CD4-positive, alpha-beta T cell treated with Interleukin-15 for 1 hour (primary cell): Measurements from ENCODE around the gene SQSTM1.

Experiments used
- DNase-seq: peaks from one replicate; pipeline ENCODE4 v3.0.0-alpha.2; 2020

SQSTM1 gene

DNA sequence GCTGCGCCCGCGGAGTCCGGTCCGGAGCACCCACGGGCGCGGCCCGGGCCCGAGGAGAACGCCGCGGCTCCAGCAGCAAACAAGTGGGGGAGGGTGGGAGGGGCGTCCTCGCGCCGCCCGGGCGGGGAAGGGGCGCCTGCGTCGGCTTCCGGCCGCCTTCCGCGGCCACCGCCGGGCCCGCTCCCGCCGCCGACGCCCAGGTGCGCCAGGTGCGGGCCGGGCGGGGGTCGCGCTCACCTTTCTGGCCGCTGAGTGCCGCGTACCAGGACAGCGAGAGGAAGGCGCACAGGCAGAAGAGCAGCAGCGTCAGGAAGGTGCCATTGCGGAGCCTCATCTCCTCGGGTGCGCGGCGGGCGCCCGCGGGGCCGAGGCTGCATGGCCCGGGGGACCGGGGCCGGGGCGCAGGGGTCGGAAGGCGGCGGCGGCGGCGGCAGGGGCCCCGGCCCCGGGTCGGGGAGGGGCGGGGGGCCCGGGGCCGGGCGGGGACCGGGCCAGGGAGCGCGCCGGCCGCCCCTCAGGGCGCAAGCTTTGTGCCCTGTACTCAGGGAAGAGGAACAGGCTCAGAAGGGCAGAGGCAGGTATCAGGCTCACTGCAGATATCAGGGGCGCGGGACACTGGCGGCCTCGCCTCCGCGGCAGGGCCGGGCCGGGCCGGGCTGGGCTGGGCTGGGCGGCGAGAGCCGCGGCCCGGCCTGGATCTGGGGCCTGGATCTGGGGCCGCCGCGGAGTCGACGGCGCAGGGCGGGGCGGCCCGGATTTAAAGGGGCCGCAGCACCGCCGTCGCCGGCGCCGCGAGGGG, 14.3 kb upstream of the SQSTM1 start, which contains the start of gene MGAT4B:
MGAT4B (minus strand) TSS at position 617 of the 799 bp plus-strand sequence; CDS start at position 334, 283 bp downstream.
- peak; percentile 72 for DNase-seq

DNA sequence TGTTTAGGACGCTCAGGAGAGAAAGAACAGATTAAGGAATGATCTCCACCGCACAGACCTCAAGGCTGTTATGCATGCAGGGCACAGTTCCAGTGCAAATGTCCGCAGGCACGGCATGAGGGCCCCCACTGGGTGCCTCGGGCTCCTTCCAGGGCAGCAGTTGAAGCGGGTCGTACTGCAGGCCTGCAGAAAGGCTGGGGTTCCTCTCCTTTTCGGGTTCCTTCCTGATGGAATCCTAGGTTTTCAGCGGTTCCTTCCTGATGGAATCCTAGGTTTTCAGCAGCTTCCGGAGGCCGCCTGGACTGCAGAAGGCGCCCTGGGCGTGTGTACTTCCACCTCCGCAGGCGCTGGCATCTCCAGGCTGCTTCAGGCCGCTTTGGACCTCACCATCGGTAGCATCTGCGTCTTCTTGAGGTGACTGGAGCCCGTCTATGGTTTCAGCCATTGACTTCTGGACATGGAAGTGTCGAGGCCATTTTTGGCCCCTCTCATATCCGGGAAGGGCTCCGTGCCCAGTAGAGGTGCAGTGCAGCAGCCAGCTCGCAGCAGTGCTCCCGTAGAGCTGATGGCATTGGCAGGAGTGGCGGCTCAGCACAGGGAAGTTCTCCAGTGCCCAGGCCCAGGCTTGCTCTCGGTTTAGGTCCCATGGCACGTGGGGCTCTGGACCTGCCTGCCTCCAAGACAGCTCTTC, 8.4 kb upstream of the SQSTM1 start:
- DNase-seq: peak; percentile 4

DNA sequence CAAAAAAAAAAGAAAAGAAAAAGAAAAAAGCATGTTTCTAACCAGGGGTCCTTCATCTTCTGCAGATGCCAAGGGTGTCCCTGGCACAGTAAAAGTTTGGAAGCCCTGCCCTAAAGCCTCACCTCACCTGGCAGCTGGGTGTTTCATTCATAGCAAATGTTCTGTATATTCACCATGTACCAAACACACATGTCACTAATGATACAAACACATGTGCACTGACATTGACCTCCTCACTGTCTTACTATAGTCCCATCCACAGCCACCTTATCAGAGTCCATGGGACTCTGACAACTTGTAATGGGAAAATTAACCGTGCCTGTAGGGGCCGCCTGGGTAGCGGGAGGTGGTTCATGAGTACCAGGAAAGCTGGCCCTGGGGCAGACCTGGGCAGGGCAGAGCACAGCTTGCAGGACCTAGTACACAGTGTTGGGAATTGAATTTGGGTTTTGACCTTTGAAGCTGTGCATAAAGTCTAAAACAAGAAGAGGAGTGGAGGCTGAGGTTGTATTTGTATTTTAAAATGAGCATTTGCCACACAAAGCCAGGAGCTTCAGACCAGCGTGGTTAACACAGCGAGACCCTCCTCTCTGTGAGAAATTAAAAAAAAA, 7.6 kb upstream of the SQSTM1 start:
- no peak for DNase-seq

DNA sequence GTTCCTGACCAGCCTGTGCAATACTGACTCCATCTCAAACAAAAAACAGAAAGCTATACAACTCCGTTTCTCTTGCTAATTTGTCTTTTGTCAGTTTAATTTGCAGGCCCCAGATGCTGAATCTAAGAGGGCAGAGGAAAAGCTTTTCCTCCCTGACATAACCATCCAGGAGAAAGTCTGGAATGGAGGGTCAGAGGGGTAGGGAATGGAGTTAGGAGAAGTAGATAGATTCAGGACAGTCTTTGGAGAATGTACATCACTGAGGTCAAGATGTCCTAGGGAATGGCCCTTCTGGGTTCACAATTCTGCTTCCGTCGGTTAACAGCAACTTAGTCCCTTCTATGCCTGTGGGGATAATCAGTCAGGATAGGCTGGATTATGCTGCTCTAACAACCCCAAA, 6.6 kb upstream of the SQSTM1 start:
- DNase-seq: no peak

DNA sequence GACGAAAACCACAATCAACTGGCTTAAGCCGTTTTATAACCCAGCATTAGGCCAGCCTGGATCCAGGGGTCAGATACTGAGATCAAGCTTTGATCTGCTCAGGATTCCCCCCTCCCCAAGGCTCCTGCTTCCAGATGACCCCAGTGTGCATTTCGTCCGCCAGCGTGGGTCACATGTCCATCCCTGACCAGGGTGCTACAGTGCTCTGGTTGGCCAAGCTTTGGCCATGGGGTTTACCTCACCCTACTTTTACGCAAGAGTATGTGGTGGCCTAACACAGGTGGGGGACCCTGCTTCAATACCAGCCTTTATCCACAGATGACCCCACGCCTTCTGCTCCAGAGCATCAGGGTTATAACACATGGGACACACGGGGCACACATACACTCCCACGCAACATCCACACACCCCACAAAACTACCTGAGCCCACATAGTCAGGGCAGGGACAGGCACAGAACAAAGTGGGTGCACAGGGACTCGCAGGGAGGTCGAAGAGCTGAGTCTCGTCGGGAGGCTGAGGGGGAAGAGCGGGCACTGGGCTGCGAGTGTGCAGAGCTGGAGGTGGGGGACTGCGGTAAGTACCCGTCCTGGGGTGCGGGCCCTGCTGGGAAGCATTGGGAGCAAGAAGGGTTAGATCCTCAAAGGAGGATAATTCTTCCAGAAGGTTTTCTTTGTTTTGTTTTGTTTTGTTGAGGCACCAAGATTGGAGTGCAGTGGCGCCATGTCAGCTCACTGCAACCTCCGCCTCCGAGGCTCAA, 5.0 kb upstream of the SQSTM1 start:
- DNase-seq: no peak

DNA sequence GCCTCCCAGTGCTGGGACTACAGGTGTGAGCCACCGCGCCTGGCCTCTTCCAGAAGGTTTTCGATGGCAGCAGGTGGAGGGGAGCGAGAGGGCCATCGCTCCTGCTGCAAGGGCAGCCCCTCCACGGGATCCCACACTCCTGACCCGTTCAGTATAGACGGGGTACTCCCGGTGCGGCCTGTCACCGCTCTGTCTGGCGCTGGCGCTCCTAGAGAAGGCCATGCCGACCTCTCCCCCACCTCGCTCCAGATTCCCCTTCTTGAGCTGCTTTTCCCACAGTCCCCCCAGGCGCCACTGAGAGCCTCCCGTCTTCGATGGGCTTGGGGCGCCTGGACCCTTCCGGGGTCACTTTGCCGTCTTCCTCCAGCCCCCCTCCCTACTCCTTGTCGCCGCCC, 4.3 kb upstream of the SQSTM1 start:
- DNase-seq: no peak

DNA sequence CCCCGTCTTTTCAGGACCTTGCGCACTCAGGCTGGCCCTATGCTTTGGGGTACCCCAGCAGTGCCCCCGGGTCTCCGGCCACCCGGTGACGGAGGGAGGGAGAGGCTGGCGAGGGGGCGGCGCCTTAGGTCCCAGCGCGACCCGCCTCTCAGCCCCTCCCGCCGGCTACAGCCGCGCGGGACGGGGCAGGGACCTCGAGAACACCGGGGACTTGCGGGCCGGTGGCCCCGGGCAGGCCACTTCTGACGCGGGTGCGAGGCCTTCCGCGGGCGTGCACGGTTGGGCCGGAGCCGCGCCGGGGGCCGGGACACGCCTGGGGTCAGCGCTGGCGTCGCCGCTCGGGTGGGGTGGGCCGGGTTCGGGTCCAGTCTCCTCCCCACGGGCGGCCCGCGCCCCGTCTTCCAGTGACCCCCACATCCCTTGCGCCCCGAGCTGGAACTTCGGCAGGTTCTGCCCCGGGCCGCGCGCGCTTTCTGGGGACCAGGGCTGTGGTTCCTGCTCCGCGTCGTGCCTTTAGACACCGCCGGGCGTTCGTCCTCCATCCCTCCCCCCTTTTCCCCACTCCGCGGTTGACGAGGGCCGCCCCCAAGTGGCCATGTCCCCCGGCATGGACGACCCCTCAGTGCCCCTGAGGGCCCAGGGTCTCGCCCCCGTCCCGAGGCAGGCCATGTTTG, 3.8 kb upstream of the SQSTM1 start:
- no peak for DNase-seq

DNA sequence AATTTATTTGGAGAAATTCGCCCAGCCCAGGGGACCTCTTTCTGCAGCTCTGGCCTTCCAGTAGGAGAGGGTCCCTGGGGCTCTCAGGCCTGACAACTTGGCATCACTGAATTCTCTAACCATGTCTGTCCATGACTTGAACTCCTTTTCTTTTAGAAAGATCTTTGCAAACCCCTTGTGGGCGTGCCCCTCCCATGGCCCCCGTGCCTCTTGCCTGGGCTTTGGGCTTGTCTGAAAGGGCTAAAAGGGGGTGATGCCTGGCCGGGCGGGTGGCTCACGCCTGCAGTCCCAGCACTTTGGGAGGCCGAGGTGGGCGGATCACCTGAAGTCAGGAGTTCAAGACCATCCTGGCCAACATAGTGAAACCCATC, 3.2 kb upstream of the SQSTM1 start:
- no peak for DNase-seq

DNA sequence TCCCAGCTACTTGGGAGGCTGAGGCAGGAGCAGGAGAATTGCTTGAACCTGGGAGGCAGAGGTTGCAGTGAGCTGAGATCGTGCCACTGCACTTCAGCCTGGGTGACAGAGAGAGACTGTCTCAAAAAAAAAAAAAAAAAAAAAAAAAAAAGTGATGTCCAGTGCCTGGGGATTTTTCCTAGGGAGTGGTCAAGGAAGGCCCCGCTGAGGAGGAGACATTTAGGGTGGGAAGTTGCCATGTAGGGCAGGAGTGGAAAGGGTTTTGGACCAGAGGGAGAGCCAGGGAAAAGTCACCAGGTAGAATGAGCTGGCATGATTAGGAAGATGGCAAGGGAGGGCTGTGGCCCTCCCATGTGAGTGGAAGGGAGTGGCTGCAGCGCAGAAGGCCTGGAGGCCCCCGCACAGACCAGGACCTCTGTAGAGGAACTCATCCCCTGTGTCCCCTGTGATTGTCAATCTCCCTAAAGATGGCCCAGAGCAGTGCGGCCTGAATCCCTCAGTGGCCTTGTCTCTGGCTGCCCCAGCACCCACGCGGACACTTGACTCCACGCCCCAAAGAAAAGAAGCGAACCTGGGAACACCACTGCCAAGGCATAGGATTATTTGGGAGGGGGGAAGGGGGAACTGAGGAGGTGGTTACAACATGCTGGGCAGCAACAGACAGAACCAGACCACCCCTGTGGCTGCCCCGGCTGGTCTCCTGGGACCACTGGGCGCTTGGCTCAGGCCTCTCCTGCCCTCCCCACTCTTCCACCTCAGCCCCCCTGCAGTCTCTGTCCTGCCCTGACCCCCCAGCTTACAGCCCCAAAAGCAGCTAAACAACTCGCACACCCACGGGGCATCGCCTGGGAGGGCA, 2.6 kb upstream of the SQSTM1 start:
- no peak for DNase-seq

DNA sequence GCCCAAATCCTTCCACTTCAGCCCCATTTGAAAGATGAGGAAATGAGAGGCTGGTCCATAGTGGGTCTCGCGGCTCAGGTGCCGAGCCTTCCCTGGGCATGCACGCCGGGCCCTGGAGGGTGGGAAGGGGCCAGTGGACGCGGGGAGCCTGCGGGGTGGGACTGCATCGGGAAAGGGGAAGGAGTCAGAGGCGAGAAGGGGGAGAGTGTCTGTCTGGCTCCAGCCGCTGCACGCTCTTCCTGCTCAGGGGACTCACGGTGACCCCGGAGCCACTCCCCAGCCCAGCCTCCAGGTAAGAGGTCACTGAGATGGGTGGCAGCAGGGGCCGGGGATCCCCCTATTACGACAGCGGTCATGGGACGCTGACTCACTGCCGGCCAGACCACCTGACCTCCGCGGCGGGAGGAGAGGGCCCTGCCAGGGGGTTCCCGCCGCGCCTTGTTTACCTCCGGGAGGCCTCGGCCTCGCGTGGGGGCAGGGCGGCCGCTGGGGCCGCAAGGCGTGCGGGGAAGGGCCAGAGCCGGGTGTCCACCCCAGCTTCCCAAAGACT, 1.9 kb upstream of the SQSTM1 start:
- peak; percentile 96 for DNase-seq

DNA sequence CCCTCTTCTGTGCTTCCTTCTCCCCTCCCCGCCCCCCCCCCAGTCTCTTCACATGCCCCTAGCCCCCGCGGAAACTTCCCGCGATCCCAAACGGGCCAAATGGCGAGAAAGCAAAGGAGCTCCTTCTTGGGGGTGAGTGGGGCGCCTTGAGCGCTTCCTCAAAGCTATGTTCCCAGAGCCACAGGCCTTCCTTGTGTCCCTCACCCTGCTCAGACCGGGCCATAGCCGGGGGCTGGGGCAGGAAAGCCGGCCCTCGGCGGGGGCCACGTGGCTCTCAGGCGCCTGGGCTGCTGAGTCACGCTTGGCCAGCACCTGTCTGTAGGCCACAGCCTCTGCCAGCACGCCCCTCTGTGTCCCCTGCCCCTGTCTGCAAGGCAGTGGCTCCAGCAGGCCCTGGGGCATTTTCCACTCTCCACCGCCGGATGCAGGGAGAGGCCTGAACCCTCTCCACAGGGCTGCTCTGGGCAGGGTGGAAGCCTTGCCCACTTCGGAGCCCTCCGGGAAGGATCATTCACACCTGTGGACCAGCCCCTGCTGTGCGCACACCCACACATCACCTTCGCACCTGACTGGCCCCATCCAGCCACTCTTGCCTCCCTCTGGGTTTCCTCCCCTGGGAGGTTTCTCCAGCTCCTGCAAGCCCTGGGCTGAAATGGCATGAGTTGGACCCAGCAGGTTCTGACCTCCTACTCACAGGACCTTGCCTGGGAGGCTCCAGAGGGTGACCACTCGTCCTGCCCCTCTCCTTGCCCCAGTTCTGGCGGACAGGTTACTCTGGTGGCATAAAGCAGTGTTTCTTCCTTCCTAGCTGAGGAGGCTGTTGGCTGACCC, 1.2 kb upstream of the SQSTM1 start:
- DNase-seq: peak; percentile 60

DNA sequence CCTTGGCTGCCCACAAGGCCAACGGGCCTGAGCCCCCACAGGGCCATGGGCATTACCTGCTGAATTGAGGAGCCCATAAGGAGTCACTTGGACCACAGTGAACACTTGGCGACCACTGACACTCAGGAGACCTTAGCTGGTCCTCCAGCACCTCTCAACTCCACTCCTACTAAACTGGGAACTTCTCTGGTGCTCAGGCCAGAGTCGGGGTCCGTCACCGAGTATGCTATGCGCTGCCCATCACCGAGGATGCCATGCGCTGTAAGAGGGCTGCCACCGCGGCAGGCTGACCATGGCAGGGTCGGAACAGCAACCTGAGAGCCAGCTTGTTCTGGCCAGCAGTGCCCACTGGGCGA, 600 bp upstream of the SQSTM1 start:
- DNase-seq: no peak

DNA sequence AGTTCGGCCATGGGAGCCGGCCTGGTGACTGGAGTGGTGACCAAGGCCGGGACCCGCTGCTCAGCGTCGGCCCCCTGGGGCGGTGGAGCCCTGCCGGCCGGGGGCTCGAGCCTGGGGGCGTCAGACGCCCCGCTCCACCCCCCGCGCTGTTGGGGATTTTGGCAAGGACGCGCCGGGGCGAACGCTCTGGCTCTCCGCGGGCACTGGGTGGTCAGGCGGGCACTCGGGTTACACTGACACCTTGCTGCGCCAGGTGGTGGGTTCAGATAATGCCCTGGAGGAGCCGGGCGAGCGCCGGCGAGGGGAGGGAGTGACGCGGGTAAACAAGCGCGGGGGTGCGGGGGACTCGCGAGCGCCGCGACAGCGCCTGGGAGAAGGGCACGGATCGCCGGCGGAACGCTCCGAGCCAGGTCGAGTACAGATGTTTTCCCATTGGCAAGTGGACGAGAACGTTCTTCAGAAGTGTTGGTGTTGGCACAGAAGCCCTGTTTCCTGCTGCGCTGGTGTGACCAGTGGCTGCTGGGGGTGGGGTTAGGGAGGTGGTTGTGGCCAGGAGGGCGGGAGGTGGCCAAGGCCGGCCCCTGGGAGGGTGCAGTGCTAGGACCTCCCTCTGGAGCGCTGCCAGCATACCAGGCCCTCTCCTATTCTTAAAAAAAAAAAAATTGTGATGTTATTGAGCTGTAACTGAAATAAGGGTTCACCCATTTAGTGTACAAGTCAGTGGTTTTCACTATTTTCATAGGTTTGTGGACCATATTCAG, 773 bp downstream of the SQSTM1 start:
- DNase-seq: peak; percentile 91

DNA sequence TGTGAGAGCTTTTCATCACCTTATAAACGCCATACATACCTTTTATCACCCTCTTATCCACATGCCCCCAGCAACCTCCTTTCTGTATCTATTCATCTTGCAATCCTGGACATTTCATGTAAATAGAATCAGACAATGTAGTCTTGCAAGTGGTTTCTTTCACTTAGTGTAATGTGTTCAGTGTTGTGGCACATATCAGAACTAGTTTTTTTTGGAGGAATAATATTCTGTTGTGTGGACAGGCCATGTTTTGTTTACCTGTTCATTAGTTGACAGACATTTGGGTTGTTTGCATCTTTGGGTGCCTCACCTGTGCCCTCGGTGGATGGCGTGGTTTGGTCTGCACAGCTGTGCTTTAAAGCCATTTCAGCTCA, 1.3 kb downstream of the SQSTM1 start:
- no peak for DNase-seq

DNA sequence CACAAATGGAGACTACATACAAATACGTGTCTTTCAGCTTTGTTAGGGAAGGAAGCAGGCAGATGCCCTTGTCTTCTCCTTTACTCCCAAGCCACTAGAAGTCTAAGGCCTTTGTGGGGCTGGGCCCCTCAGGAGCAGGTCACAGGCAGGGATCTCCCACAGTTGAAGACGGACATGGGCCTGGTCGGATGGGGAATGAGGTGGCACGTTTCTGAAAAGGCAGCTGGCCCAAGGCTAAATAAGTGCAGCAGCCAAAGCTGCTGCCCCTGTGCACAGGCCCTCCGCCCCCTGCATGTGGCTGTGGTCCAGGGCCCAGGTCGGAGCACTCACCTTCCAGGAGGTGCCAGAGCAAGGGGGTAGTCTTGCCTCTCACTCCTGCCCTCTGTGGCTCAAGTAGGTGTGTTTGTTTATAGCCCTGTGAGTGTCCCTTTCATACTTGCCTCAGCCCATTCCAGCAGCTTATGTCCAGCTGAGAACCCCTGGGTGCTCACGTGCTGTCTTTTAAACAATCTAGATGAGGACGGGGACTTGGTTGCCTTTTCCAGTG, 1.8 kb downstream of the SQSTM1 start:
- DNase-seq: no peak

DNA sequence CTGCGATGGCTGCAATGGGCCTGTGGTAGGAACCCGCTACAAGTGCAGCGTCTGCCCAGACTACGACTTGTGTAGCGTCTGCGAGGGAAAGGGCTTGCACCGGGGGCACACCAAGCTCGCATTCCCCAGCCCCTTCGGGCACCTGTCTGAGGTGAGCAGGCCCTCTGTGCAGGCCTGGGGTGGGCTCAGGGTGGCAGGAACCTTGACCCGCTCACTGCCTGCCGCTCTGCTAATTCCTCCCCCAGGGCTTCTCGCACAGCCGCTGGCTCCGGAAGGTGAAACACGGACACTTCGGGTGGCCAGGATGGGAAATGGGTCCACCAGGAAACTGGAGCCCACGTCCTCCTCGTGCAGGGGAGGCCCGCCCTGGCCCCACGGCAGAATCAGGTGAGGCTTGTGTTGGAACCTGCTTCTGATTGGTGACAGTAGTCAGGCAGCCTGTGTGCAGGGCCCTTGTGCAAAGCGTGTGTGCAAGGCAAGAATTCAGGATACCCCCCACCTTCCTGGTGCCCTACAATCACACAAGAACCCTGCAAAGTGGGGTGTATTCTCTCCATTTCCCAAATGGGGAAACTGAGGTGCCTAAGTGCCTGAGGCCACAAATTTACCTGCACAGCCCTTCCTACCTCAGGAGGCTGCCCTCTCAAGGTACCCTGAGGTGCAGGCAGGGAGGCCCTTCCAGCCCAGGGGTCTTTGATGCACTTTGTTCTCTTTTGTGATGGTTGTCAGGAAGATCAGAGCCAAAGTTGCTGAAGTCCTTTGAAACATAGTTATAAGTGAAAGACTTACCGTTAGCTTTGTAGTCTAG, 3.4 kb downstream of the SQSTM1 start:
- no peak for DNase-seq

DNA sequence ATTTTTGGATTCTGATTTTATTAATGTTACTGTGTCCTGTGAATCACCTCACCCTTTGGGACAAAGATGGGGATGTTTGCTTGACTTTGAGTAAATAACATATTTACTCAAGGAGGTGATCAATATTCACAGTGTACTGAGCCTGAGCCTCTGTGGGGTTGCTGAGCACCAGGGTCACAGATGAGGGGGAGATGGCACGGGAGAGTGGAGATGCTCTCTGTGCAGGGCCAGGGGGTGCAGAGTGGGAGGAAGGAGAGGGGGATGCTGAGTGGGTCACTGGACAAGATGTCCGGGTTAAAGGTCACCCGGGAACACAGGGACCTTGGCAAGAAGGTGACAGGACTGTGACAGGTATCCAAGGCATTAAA, 4.0 kb downstream of the SQSTM1 start:
- no peak for DNase-seq

DNA sequence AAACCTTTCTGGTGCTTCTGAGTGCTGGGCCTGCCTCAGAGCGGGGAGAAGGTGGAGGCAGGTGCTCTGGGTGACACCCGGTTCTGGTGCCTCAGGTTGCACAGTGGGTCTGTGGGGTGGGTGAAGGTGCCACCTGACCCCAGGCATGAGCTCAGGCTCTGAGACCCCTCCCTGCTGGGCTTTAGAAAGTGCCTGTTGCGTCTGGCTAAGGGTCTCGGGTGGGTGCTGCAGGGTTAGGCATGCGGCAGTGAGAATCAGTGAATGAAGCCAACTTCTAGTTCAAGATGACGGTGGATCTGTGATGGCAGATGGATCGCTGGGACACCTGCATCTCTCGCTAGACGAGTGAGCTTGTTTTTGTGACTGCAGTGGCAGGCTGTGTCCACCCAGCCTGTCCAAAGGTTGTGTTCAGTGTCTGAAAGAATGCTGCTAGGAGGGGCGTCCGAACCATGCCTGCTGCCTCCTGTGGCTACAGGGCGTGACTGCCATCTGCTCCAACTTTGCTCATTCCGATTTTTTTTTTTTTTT, 5.0 kb downstream of the SQSTM1 start:
- no peak for DNase-seq
